Measurements from ENCODE around the gene NEDD4L.

NEDD4L gene

GRCh38 chr18:58315041-58315440 is 271.0 kb downstream of the NEDD4L start:
- Mint-ChIP-seq H3K4me3 (peak overlapping the region; percentile 43), H3K27ac (no peak overlapping the region)

GRCh38 chr18:58315739-58316215 is 271.8 kb downstream of the NEDD4L start:
- no peaks in the 10 kb centered on the region for H3K9me3 Mint-ChIP-seq
- peaks cover 40% of the 10 kb centered on the region for H3K4me1 Mint-ChIP-seq
- no peaks in the 10 kb centered on the region for H3K36me3 Mint-ChIP-seq (ENCODE audit: low read depth)
- no peak for DNase-seq
- peaks cover 5% of the 10 kb centered on the region for H3K27me3 Mint-ChIP-seq (ENCODE audit: low read depth, poor library complexity)
- H3K4me3 Mint-ChIP-seq = no peak overlapping the region
- H3K27ac Mint-ChIP-seq = peak overlapping the region; percentile 46
- TF ChIP-seq CTCF (IDR thresholded peaks at IDR 0.05) = no peak

More at GRCh38 chr18:58315041-58315440, 271.0 kb downstream of the NEDD4L start:
- DNase-seq = no peak
- Mint-ChIP-seq H3K27me3 (ENCODE audit: low read depth, poor library complexity) (peaks cover 5% of the 10 kb centered on the region), H3K36me3 (ENCODE audit: low read depth) (no peaks in the 10 kb centered on the region), H3K9me3 (no peaks in the 10 kb centered on the region), H3K4me1 (peaks cover 44% of the 10 kb centered on the region)
- TF ChIP-seq CTCF (IDR thresholded peaks at IDR 0.05) = no peak

GRCh38 chr18:58316396-58317342 is 272.6 kb downstream of the NEDD4L start:
- H3K4me3 Mint-ChIP-seq = no peak overlapping the region
- TF ChIP-seq CTCF (IDR thresholded peaks at IDR 0.05) = no peak
- no peak for DNase-seq
- peak overlapping the region; percentile 73 for H3K27ac Mint-ChIP-seq
- H3K4me1 Mint-ChIP-seq = peaks cover 38% of the 10 kb centered on the region
- H3K27me3 Mint-ChIP-seq (ENCODE audit: low read depth, poor library complexity) = peaks cover 5% of the 10 kb centered on the region
- H3K36me3 Mint-ChIP-seq (ENCODE audit: low read depth) = no peaks in the 10 kb centered on the region
- H3K9me3 Mint-ChIP-seq = no peaks in the 10 kb centered on the region

GRCh38 chr18:58319719-58320118 is 275.7 kb downstream of the NEDD4L start:
- Mint-ChIP-seq H3K36me3 (ENCODE audit: low read depth) (no peaks in the 10 kb centered on the region), H3K4me3 (no peak overlapping the region), H3K9me3 (no peaks in the 10 kb centered on the region), H3K4me1 (peaks cover 34% of the 10 kb centered on the region), H3K27me3 (ENCODE audit: low read depth, poor library complexity) (peaks cover 8% of the 10 kb centered on the region), H3K27ac (no peak overlapping the region)
- no peak for TF ChIP-seq CTCF (IDR thresholded peaks at IDR 0.05)
- DNase-seq = no peak

- TF ChIP-seq CTCF (IDR thresholded peaks at IDR 0.05) = no peak
- Mint-ChIP-seq H3K4me3 (no peak overlapping the region), H3K4me1 (peaks cover 21% of the 10 kb centered on the region), H3K9me3 (no peaks in the 10 kb centered on the region), H3K27me3 (ENCODE audit: low read depth, poor library complexity) (peaks cover 7% of the 10 kb centered on the region), H3K36me3 (ENCODE audit: low read depth) (peaks cover 8% of the 10 kb centered on the region), H3K27ac (no peak overlapping the region)
- no peak for DNase-seq
Measured at GRCh38 chr18:58320907-58321561, 277.0 kb downstream of the NEDD4L start.

Data from nephron progenitor cell (in vitro differentiated cells).